ENCODE results near the gene TEPSIN.

The TEPSIN gene

DNA sequence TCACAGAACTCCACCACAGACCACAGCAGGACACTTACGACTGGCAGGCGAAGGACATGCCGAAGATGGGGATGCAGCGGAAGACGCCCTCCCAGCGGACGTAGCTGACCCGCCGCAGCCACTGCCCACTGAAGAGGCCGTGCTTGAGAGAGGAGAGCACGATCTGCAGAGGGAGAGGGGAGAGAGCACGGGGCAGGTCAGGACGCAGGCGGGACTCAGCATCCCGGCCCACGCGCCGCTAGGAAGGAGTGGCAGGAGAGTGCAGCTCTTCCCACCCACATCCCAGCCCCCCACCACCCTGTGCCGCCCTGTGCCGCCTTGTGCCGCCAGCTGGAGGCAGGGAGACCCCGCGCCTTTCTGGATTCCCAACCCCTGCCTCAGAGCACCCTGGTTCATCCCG is 41.7 kb upstream of the TEPSIN start:
- no peak overlapping the region for H3K27ac ChIP-seq
- H3K4me2 ChIP-seq: no peak overlapping the region
- H3K36me3 ChIP-seq (ENCODE audit: insufficient read depth): no peaks in the 10 kb centered on the region

DNA sequence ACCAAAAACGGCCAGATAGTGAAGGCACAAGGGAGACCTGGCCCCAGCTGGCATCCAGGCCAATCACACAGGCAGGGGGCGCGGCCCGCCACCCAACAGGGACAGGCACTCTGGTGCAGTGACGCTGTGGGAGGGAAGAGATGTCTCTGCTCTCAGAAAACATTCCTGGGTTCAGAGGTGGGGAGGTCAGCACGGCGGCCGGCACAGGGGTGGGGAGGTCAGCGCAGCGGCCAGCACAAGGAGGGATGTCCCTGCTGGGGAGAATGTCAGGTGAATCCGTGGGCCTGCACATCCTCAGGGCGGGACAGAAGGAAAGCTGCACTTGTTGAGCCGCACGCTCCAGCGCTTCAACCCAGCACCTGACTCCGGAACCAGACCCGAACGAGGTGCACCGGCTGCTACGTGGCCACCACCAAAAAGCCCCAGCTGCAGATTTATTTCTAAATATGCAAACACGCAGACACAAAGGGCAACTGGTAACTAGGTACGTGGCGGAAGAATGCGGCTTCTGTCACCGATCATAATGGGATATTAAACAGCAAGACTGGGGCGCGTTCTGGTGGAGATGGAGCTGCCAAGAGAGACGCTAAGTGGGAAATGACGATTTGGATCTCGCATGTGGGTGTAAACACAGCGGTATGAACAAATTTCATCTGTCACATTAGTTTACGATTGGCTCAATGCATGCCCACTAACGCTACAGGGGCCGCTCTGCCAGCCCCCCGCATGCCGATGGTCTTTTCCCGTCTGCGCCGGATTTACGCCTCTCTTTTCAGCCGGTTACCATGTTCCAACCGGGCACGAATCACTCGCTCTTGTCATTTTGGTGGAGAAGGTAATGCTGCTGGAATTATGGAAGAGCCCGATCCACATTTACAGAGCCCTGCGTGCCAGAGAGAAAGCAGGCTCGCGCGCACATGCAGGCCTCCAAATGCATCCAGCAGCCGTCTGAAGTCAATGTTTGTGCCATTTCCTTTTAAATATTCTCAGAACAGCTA is 40.7 kb upstream of the TEPSIN start:
- H2AFZ ChIP-seq (ENCODE audit: low read depth): no peak overlapping the region
- no peaks in the 10 kb centered on the region for H3K36me3 ChIP-seq (ENCODE audit: insufficient read depth)
- H3K4me3 ChIP-seq (IDR thresholded peaks at IDR 0.05; ENCODE audit: insufficient read depth, low read depth, low read length): no peak overlapping the region
- H3K4me2 ChIP-seq: no peak overlapping the region
- TF ChIP-seq, protein P1, sequence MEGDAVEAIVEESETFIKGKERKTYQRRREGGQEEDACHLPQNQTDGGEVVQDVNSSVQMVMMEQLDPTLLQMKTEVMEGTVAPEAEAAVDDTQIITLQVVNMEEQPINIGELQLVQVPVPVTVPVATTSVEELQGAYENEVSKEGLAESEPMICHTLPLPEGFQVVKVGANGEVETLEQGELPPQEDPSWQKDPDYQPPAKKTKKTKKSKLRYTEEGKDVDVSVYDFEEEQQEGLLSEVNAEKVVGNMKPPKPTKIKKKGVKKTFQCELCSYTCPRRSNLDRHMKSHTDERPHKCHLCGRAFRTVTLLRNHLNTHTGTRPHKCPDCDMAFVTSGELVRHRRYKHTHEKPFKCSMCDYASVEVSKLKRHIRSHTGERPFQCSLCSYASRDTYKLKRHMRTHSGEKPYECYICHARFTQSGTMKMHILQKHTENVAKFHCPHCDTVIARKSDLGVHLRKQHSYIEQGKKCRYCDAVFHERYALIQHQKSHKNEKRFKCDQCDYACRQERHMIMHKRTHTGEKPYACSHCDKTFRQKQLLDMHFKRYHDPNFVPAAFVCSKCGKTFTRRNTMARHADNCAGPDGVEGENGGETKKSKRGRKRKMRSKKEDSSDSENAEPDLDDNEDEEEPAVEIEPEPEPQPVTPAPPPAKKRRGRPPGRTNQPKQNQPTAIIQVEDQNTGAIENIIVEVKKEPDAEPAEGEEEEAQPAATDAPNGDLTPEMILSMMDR (conservative IDR thresholded peaks at IDR 0.05; ENCODE audit: low read depth, low read length): no peak
- no peak overlapping the region for H3K9ac ChIP-seq
- no peaks in the 10 kb centered on the region for H3K27me3 ChIP-seq (ENCODE audit: insufficient read depth, low read depth)
- no peaks in the 10 kb centered on the region for H3K79me2 ChIP-seq (ENCODE audit: insufficient read depth, low read depth)
- H3K27ac ChIP-seq: no peak overlapping the region
- no peaks in the 10 kb centered on the region for H4K20me1 ChIP-seq (ENCODE audit: insufficient read depth)
- no peaks in the 10 kb centered on the region for H3K4me1 ChIP-seq (ENCODE audit: low read depth, poor library complexity, severe bottlenecking)

More for the DNA sequence above, 41.7 kb upstream of the TEPSIN start:
- Histone ChIP-seq H3K9ac (no peak overlapping the region), H3K79me2 (ENCODE audit: insufficient read depth, low read depth) (no peaks in the 10 kb centered on the region), H3K27me3 (ENCODE audit: insufficient read depth, low read depth) (no peaks in the 10 kb centered on the region), H3K4me3 (IDR thresholded peaks at IDR 0.05; ENCODE audit: insufficient read depth, low read depth, low read length) (no peak overlapping the region), H4K20me1 (ENCODE audit: insufficient read depth) (no peaks in the 10 kb centered on the region), H3K4me1 (ENCODE audit: low read depth, poor library complexity, severe bottlenecking) (no peaks in the 10 kb centered on the region), H2AFZ (ENCODE audit: low read depth) (no peak overlapping the region)
- TF ChIP-seq, protein P1 (conservative IDR thresholded peaks at IDR 0.05; ENCODE audit: low read depth, low read length): no peak

DNA sequence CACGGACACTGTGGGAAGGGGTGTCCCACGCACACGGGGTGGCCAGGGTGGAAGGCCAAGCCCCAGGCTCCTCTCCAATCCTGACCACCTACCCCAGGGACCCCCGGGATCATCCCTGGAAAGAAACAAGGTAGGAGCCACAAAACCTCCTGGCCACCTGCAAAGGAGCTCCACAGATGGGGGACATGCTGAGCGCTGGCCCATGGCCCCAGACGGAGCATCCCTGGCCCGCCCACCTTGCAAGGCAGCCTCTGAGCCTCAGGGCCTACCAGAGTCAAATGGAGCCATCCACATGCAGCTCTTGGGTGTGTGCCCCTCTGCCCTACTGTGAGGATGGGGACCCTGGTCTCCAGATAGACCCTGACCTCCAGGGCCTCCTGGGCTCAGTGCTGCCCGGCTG is 40.0 kb upstream of the TEPSIN start:
- Histone ChIP-seq H3K4me2 (no peak overlapping the region), H4K20me1 (ENCODE audit: insufficient read depth) (no peaks in the 10 kb centered on the region), H3K27ac (no peak overlapping the region), H3K4me1 (ENCODE audit: low read depth, poor library complexity, severe bottlenecking) (no peaks in the 10 kb centered on the region), H3K27me3 (ENCODE audit: insufficient read depth, low read depth) (no peaks in the 10 kb centered on the region), H3K79me2 (ENCODE audit: insufficient read depth, low read depth) (no peaks in the 10 kb centered on the region), H3K4me3 (IDR thresholded peaks at IDR 0.05; ENCODE audit: insufficient read depth, low read depth, low read length) (no peak overlapping the region), H3K36me3 (ENCODE audit: insufficient read depth) (no peaks in the 10 kb centered on the region), H2AFZ (ENCODE audit: low read depth) (no peak overlapping the region), H3K9ac (no peak overlapping the region)
- TF ChIP-seq, protein P1 (conservative IDR thresholded peaks at IDR 0.05; ENCODE audit: low read depth, low read length): no peak

DNA sequence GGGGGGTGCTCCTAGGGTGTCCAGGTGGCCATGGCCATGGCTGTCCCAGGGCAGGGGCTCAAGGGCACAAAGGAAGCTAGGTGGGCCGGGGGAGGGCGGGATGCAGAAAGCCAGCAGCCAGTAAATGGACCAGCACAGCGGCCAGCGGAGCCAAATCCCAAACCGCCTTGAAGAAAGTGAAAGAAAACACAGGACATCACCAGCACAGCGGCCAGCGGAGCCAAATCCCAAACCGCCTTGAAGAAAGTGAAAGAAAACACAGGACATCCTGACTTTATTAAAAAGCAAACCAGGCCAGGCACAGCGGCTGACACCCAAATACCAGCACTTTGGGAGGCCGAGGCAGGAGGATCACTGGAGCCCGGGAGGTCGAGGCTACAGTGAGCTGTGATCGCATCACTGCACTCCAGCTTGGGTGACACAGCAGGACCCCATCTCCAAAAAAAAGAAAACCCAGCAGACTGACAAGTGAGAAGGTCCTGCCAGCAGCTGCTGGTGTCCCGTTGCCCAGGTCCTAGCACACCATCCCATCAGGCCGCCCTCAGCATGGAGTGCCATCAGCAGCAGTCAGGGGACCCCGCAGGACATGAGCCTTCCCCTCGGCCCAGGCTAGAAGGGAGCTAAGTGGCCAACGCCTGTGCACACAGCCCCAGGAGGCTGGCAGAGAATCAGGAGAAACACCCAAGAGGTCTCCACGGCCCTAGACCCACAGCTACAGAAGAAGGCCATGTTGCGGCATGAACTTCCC is 39.3 kb upstream of the TEPSIN start:
- H2AFZ ChIP-seq (ENCODE audit: low read depth): no peak overlapping the region
- no peak overlapping the region for H3K27ac ChIP-seq
- no peak overlapping the region for H3K9ac ChIP-seq
- H4K20me1 ChIP-seq (ENCODE audit: insufficient read depth): no peaks in the 10 kb centered on the region
- no peaks in the 10 kb centered on the region for H3K79me2 ChIP-seq (ENCODE audit: insufficient read depth, low read depth)
- no peaks in the 10 kb centered on the region for H3K4me1 ChIP-seq (ENCODE audit: low read depth, poor library complexity, severe bottlenecking)
- H3K4me2 ChIP-seq: no peak overlapping the region
- H3K27me3 ChIP-seq (ENCODE audit: insufficient read depth, low read depth): no peaks in the 10 kb centered on the region
- no peaks in the 10 kb centered on the region for H3K36me3 ChIP-seq (ENCODE audit: insufficient read depth)
- TF ChIP-seq, protein P1 (conservative IDR thresholded peaks at IDR 0.05; ENCODE audit: low read depth, low read length): no peak
- no peak overlapping the region for H3K4me3 ChIP-seq (IDR thresholded peaks at IDR 0.05; ENCODE audit: insufficient read depth, low read depth, low read length)
